Measurements from ENCODE around the gene POTEM.
"Not testable (repeated sequence)": the region's sequence is repeated elsewhere in the genome, so short reads cannot be mapped to it uniquely, and the experiment has no call there.

- TF ChIP-seq CTCF, EZH2 (IDR thresholded peaks at IDR 0.05): not testable (repeated sequence)
These were observed 35.3 kb downstream of the POTEM start for GRCh38 chr14:19002566-19002965.

Data from neural progenitor cell (in vitro differentiated cells).